OCI-LY1 (cell line): ENCODE measurements around the gene COPB2.

Experiments
- H2AFZ ChIP-seq: fragments of 200-600 bp; sonication (generic), shearing (Covaris generic); 2 replicates; pipeline ENCODE4 v1.6.0; 2014; ENCODE audit warnings: antibody characterized with exemption, mild to moderate bottlenecking, low read length
- H3F3A ChIP-seq: fragments of 200-600 bp; sonication (generic), shearing (Covaris generic); 2 replicates; pipeline ENCODE4 v1.6.0; 2014; ENCODE audit warnings: mild to moderate bottlenecking, antibody characterized with exemption, low read length, moderate library complexity; ENCODE audit not compliant: insufficient read depth
- H3K27ac ChIP-seq: fragments of 200-600 bp; sonication (generic); 2 replicates; pipeline ENCODE4 v1.5.1; 2014; ENCODE audit warnings: low read length, mixed run types, mild to moderate bottlenecking, low read depth; ENCODE audit not compliant: poor library complexity, severe bottlenecking
- H3K27me3 ChIP-seq: fragments of 200-600 bp; sonication (generic); 2 replicates; pipeline ENCODE4 v1.6.0; 2014; ENCODE audit warnings: antibody characterized with exemption, mild to moderate bottlenecking, low read length, moderate library complexity; ENCODE audit not compliant: insufficient read depth
- H3K36me3 ChIP-seq: fragments of 200-600 bp; sonication (generic); 2 replicates; pipeline ENCODE4 v1.6.1; 2014; ENCODE audit warnings: mild to moderate bottlenecking, antibody characterized with exemption, low read length, moderate library complexity, mixed read lengths; ENCODE audit not compliant: insufficient read depth
- H3K4me1 ChIP-seq: fragments of 200-600 bp; sonication (generic); 2 replicates; pipeline ENCODE4 v1.5.1; 2014; ENCODE audit warnings: mild to moderate bottlenecking, low read length, moderate library complexity; ENCODE audit not compliant: insufficient read depth, severe bottlenecking
- H3K4me2 ChIP-seq: fragments of 200-600 bp; sonication (generic), shearing (Covaris generic); 2 replicates; pipeline ENCODE4 v1.6.1; 2014; ENCODE audit warnings: low read length
- H3K4me3 ChIP-seq: fragments of 200-600 bp; sonication (generic); 2 replicates; pipeline ENCODE4 v1.5.1; 2014; ENCODE audit warnings: low read length, low read depth, mild to moderate bottlenecking, mixed read lengths; ENCODE audit not compliant: poor library complexity, severe bottlenecking
- H3K79me2 ChIP-seq: fragments of 200-600 bp; shearing (Covaris generic); 2 replicates; pipeline ENCODE4 v1.6.1; 2016; ENCODE audit warnings: mixed run types, low read length, mixed read lengths; ENCODE audit not compliant: insufficient read depth
- H3K9ac ChIP-seq: fragments of 200-600 bp; sonication (generic), shearing (Covaris generic); 2 replicates; pipeline ENCODE4 v1.6.1; 2014; ENCODE audit warnings: mild to moderate bottlenecking, low read length, mixed read lengths
- H3K9me2 ChIP-seq: fragments of 200-600 bp; sonication (generic), shearing (Covaris generic); 2 replicates; pipeline ENCODE4 v1.6.1; 2014; ENCODE audit warnings: low read depth, mild to moderate bottlenecking, low read length, mixed read lengths
- H3K9me3 ChIP-seq: fragments of 200-600 bp; shearing (Covaris generic); 2 replicates; pipeline ENCODE4 v1.6.1; 2014; ENCODE audit warnings: low read length, mixed read lengths
- H4K20me1 ChIP-seq: fragments of 200-600 bp; sonication (generic), shearing (Covaris generic); 2 replicates; pipeline ENCODE4 v1.6.0; 2016; ENCODE audit warnings: mild to moderate bottlenecking, low read length; ENCODE audit not compliant: insufficient read depth
- EZH2 ChIP-seq: fragments of 200-600 bp; sonication (generic), shearing (Covaris generic); IDR thresholded peaks from 2 replicates; pipeline ENCODE4 v1.8.0; 2017; ENCODE audit warnings: borderline replicate concordance, mixed run types, mild to moderate bottlenecking, antibody characterized with exemption, low read length, moderate library complexity, mixed read lengths
- TF ChIP-seq, protein P1 (sequence below): fragments of 200-600 bp; sonication (generic), shearing (Covaris generic); IDR thresholded peaks from 2 replicates; pipeline ENCODE4 v1.5.1; 2017; ENCODE audit warnings: mild to moderate bottlenecking, antibody characterized with exemption, low read length, moderate library complexity, mixed read lengths

COPB2 gene

DNA sequence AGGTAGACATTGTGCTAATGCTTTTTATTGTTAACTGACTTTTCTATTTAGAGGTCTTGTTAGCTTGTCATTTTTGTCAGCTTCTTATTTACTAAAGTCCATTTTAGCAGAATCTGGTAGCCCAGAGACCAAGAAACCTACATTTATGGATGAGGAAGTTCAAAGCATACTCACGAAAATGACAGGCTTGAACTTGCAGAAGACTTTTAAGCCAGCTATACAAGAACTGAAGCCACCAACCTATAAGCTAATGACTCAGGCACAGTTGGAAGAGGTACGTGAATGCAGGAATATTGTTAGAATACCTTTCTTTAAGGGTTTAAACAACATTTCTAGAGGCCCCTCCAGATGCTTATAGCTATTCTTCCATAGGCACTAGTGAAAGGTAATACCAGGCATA, 42.7 kb downstream of the COPB2 start:
- Histone ChIP-seq H3F3A (no peaks in the 10 kb centered on the region), H3K9me3 (no peaks in the 10 kb centered on the region), H3K79me2 (peaks cover 16% of the 10 kb centered on the region), H3K4me3 (no peak overlapping the region), H3K36me3 (peaks cover 50% of the 10 kb centered on the region), H3K27me3 (no peaks in the 10 kb centered on the region), H2AFZ (no peak overlapping the region), H3K9ac (no peak overlapping the region), H3K27ac (no peak overlapping the region), H3K4me1 (peaks cover 20% of the 10 kb centered on the region), H3K4me2 (no peak overlapping the region), H3K9me2 (no peaks in the 10 kb centered on the region), H4K20me1 (no peaks in the 10 kb centered on the region)
- TF ChIP-seq, protein P1, sequence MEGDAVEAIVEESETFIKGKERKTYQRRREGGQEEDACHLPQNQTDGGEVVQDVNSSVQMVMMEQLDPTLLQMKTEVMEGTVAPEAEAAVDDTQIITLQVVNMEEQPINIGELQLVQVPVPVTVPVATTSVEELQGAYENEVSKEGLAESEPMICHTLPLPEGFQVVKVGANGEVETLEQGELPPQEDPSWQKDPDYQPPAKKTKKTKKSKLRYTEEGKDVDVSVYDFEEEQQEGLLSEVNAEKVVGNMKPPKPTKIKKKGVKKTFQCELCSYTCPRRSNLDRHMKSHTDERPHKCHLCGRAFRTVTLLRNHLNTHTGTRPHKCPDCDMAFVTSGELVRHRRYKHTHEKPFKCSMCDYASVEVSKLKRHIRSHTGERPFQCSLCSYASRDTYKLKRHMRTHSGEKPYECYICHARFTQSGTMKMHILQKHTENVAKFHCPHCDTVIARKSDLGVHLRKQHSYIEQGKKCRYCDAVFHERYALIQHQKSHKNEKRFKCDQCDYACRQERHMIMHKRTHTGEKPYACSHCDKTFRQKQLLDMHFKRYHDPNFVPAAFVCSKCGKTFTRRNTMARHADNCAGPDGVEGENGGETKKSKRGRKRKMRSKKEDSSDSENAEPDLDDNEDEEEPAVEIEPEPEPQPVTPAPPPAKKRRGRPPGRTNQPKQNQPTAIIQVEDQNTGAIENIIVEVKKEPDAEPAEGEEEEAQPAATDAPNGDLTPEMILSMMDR: no peak
- no peak for TF ChIP-seq EZH2

DNA sequence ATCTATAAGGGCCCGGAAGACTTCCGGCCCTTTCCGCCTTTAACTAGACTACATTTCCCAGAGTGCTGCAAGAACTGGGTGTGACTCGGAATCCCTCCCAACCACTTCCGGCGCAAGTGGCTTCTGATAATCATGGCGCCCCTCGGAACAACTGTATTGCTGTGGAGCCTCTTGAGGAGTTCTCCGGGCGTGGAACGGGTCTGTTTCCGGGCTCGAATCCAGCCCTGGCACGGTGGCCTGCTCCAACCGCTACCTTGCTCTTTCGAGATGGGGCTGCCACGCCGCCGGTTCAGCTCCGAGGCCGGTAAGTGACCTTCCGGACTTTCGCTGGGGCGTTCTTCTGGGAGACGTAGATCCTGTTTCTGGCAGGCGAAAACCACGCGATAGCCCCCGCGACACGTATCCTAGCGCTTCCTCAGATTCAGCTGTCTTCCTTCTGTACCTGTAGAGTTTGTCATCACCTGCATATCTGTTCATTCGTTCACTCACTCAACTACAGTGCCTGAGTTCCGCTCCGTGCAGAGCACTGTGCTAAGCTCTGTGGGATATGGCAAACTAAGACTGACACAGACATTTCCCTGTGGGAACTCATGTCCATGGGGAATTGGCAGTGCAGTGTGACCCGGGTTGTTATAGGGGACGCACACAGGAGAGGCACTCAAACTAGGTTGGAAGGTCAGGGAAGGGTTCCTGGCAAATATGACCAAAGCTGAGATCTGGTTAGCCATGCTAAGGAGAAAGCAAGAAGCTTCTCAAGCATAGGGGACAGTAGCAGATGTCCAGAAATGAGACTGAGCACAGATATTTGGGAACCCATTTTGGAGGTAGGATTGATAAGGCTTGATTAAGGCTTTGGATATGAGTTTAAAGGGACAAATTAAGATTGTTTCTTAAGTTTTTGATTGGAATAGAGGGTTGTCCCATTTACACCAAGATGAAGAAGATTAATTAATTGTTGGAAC, 45.3 kb downstream of the COPB2 start, which contains the start of gene MRPS22:
Gene MRPS22 (plus strand): TSS at position 126 of the 962 bp plus-strand sequence. CDS start 7 bp downstream, at position 133.
- peak within 1 kb of the TSS; percentile 90 for H3K4me3 ChIP-seq
- peaks cover 25% of the 10 kb centered on the region for H3K36me3 ChIP-seq
- H3K9me3 ChIP-seq: no peaks in the 10 kb centered on the region
- H3K4me2 ChIP-seq: peak within 1 kb of the TSS; percentile 96
- H3K27ac ChIP-seq: peak within 1 kb of the TSS; percentile 22
- H3K9me2 ChIP-seq: no peaks in the 10 kb centered on the region
- H3K9ac ChIP-seq: peak within 1 kb of the TSS; percentile 85
- H3K27me3 ChIP-seq: 0 out of 2 replicates have a peak, but pooled peaks cover 3% of the 10 kb centered on the region
- H3F3A ChIP-seq: no peaks in the 10 kb centered on the region
- peak within 1 kb of the TSS; percentile 95 for H2AFZ ChIP-seq
- H4K20me1 ChIP-seq: no peaks in the 10 kb centered on the region
- H3K79me2 ChIP-seq: peaks cover 16% of the 10 kb centered on the region
- H3K4me1 ChIP-seq: peaks cover 20% of the 10 kb centered on the region
- TF ChIP-seq EZH2: no peak
- TF ChIP-seq, protein P1: no peak

DNA sequence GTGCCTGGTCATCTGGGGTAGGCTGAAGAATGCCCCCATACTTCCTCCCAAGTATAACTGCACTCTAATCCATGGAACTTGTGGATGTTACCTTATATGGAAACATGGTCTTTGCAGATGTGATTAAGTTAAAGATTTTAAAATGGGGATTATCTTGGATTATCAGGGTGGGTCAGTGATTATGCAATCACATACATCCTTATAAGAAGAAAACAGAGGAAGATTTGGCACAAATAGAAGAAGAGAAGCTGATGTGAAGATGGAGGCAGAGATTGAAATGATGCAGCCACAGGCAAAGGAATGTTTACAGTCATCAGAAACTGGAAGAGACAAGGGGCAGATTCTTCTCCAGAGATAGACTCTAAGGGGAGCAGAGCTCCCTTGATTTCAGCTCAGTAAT, 47.4 kb downstream of the COPB2 start:
- Histone ChIP-seq H3K27ac (no peak overlapping the region), H3K9me2 (no peaks in the 10 kb centered on the region), H2AFZ (no peak overlapping the region), H3K9ac (no peak overlapping the region), H3K9me3 (no peaks in the 10 kb centered on the region), H4K20me1 (no peaks in the 10 kb centered on the region), H3K36me3 (peaks cover 4% of the 10 kb centered on the region; the same call in 1 of the 2 replicates), H3K4me2 (no peak overlapping the region), H3K4me1 (peaks cover 20% of the 10 kb centered on the region), H3K4me3 (no peak overlapping the region), H3F3A (no peaks in the 10 kb centered on the region), H3K27me3 (0 out of 2 replicates have a peak, but pooled peaks cover 5% of the 10 kb centered on the region), H3K79me2 (peaks cover 16% of the 10 kb centered on the region)
- TF ChIP-seq, protein P1: no peak
- no peak for TF ChIP-seq EZH2
